OCI-LY7 (cell line): ENCODE data around the gene WDR7.

ENCODE experiments used
- CTCF ChIP-seq: fragments of 200-600 bp; sonication (generic); conservative IDR thresholded peaks from 2 replicates; pipeline ENCODE4 v1.5.1; 2014; ENCODE audit warnings: mild to moderate bottlenecking, antibody characterized with exemption, low read length, moderate library complexity, mixed read lengths
- EZH2phosphoT487 ChIP-seq: fragments of 200-600 bp; sonication (generic); IDR thresholded peaks from 2 replicates; pipeline ENCODE4 v1.6.1; 2018; ENCODE audit warnings: low read depth, borderline replicate concordance, mild to moderate bottlenecking, mixed run types, antibody characterized with exemption, low read length, moderate library complexity, mixed read lengths

- TF ChIP-seq CTCF (peak; percentile 70), EZH2phosphoT487 (no peak)
Measured at GRCh38 chr18:56702946-56703345, 51.8 kb downstream of the WDR7 start.
